GM12865 (cell line): ENCODE measurements around the gene PPP2R2C.

Experiments
- DNase-seq: peaks from one replicate; pipeline ENCODE4 v3.0.0; 2010; ENCODE audit warnings: low read depth
- H3K4me3 ChIP-seq: 2 replicates; pipeline ENCODE4 v1.5.1; 2011; ENCODE audit warnings: mild to moderate bottlenecking, low read depth, low read length, control low read depth
- TF ChIP-seq, protein P1 (sequence below): IDR thresholded peaks from 2 replicates; pipeline ENCODE4 v1.5.1; 2011; ENCODE audit warnings: low read length, control low read depth, low read depth, inconsistent platforms; ENCODE audit not compliant: insufficient read depth; ENCODE audit errors: missing control alignments

Gene PPP2R2C

DNA sequence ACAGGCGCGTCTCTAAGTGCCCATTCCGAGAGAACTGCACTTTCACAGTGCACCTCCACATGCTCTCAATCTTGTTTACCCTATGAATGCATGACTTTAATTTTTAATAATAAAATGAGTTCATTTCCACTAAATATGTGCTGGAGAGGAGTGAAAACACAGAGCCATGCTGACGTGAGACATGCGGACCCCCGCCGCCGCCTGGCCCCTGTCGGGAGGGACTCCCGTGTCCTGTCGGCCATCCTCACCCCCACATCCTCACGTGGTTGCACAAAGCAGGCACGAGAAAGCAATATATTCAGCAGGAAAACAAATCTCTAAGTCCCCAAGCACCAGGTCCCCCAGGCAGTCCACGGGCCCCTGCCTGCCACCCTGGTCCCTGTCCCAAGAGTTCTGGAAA lies 23.1 kb downstream of the PPP2R2C start:
- no peak overlapping the region for H3K4me3 ChIP-seq
- no peak for DNase-seq
- TF ChIP-seq, protein P1, sequence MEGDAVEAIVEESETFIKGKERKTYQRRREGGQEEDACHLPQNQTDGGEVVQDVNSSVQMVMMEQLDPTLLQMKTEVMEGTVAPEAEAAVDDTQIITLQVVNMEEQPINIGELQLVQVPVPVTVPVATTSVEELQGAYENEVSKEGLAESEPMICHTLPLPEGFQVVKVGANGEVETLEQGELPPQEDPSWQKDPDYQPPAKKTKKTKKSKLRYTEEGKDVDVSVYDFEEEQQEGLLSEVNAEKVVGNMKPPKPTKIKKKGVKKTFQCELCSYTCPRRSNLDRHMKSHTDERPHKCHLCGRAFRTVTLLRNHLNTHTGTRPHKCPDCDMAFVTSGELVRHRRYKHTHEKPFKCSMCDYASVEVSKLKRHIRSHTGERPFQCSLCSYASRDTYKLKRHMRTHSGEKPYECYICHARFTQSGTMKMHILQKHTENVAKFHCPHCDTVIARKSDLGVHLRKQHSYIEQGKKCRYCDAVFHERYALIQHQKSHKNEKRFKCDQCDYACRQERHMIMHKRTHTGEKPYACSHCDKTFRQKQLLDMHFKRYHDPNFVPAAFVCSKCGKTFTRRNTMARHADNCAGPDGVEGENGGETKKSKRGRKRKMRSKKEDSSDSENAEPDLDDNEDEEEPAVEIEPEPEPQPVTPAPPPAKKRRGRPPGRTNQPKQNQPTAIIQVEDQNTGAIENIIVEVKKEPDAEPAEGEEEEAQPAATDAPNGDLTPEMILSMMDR = no peak

DNA sequence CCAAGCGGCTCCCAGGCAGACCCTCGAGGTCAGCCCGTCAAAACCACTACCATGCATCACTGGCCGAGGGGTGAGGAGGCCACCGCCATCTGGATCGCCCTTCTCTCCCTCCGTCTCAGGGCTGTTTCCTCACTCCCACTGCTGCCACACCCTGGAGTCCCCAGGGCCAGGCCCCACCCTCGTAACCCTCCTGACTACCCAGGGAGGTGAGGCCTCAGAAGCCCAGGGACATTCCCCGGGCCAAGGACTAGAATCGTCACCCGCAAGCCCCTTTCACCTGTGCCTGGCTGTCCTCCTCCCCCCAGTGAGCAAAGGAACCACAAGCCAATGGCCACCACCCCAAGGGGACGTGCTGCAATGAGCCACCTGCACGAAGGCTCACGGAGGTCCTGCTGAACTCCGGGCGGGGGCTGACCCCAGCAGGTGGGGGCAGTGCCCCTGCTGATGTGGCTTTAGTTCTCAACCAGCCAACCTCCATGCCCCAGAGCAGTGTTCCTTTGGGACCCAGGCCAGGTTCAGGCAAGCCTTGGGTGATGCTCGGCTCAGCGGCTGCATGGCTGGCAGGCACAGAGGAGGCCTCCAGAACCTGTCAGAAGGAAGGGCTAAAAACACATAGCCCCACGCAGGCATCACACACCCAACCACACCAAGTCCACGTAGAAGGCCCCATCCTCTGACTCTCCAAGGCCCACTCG lies 23.8 kb downstream of the PPP2R2C start:
- no peak for DNase-seq
- no peak overlapping the region for H3K4me3 ChIP-seq
- TF ChIP-seq, protein P1 = no peak

DNA sequence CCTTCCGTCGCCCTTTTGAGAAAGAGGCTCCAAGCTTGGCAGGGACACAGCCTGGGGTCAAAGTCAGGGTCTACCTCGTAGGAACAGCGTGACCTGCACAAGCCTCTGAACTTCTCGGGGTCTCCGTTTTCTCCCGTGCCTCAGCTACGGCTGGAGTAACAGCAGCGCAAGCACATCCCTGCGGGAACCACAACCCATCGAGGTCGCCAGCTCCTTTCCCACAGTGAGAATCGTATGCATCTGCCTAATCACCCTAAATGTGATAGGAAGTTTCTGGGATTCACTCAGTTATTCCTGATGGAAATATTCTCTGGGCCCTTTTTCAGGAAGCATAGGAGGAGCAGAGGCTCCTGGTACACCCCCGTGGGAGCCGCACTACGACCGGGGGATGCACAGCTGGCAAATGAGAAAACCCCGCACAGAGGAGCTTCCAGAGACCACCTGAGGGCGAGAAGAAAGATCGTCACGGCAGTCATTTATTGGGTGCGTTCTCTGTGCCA lies 24.7 kb downstream of the PPP2R2C start:
- H3K4me3 ChIP-seq = no peak overlapping the region
- no peak for DNase-seq
- TF ChIP-seq, protein P1 = no peak

DNA sequence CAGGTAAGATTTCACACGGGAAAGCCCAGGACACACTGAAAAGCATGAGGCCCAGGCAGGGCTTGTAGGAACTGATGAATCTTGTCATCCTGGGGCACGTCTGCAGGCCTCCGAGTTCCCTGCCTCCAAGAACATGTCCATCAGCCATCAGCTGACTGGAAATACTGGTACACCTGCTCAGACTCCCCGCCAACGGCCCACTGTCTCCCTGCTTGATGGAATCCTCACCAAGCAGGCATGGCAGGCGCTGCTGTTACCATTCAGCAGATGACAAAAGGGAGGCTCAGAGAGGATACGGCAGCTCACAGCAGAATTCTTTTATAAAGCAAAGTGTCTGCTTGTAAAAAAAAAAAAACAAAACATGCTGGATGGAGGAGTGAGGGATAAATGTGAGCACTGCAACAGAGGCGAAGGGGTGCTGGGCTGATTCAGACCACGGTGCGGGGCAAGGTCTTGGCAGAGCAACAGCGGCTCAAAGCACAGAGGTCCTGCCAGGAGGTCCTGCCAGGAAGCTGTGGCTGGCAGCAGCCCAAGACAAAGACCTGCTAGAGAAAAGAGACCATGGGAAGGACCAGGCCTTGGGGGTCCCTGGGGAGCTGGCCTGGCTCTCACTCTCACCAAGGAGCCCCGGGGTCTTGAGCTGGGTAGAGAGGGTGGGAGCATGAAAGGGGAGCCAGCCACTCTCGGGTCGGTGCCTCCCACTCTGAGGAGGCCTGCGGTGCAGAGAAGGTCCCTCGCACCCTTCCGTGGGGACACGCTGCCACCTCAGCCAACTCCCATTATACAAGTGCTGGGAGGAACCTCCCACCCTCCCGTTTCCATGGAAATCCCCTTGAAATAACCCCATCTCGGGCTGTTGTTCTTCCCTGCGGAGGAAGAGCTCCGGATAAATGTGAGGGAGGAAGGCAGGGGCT lies 25.6 kb downstream of the PPP2R2C start:
- no peak overlapping the region for H3K4me3 ChIP-seq
- TF ChIP-seq, protein P1 = no peak
- no peak for DNase-seq

DNA sequence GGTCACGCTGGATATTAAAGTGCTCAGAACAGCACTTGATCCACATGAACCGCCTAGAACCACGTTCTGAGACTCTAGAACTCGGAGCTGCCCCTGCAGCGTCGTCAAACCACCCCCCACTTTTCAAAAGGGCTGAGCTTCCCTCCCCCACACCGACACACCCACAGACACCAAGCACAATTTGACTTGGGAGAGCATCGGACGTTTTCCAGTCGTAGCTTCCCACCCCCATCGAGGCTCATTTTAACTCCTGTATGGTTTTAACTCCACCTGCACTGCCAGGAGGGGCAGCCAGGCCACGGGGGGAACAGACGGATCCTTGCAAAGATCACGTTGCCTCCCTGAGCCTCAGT lies 26.3 kb downstream of the PPP2R2C start:
- no peak for DNase-seq
- H3K4me3 ChIP-seq = no peak overlapping the region
- TF ChIP-seq, protein P1 = no peak

DNA sequence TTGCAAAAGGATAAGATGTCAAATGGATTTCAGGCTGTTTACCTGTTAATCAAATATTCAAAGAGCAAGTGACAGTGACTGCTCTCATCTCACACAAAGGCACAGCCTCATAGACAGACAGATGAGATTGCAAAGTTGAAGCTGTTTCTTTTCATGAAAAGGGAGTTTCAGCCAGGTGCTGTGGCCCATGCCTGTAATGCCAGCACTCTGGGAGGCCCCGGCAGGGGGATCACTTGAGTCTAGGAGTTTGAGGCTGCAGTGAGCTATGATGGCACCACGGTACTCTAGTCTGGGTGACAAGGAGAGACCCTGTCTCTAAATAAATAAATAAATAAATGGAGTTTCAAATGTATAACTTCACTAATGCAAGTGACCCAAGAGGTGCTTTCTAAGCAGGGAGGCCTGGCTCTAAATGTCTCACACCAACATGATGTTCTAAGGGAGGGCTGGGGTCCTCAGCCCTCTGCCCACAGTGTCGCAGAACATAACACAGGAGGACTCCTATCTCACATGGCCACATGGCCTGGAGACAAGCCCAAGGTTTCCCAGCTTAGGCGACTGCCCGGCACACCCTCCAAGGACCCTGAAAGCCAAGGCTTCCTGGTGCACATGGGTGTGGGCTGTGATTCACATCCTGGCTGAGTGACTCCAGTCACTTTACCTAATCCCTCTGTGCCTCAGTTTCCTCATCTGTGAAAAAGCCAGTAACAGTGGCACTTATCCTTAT lies 26.8 kb downstream of the PPP2R2C start:
- TF ChIP-seq, protein P1 = no peak
- DNase-seq = no peak
- no peak overlapping the region for H3K4me3 ChIP-seq
